ENCODE measurements around the gene DAB2IP.

- TF ChIP-seq CTCF (conservative IDR thresholded peaks at IDR 0.05) (no peak), ZFX (IDR thresholded peaks at IDR 0.05) (no peak)
These were observed 14.3 kb upstream of the DAB2IP start for GRCh38 chr9:121636978-121637712.
